Suprapubic skin (tissue), 4 donors: ENCODE results near the gene ARHGAP18. TPM values are rescaled to one million over a fixed set of nuclear protein-coding genes. Genes with fewer than 3 reads are reported as not detected.

Source experiments
- DNase-seq, 2 donors: peaks; one replicate each; pipeline ENCODE4 v3.0.0-alpha.2; 2019; ENCODE audit warnings: low spot score in 2 of 2
- H3K27ac ChIP-seq: fragments of 200-600 bp; sonication (generic); one replicate; pipeline ENCODE4 v1.5.1; 2019
- H3K27me3 ChIP-seq: fragments of 200-600 bp; sonication (generic); one replicate; pipeline ENCODE4 v1.5.1; 2019
- H3K36me3 ChIP-seq: fragments of 200-600 bp; sonication (generic); one replicate; pipeline ENCODE4 v1.5.1; 2019
- H3K4me1 ChIP-seq: fragments of 200-600 bp; sonication (generic); one replicate; pipeline ENCODE4 v1.5.1; 2019
- H3K4me3 ChIP-seq: fragments of 200-600 bp; sonication (generic); one replicate; pipeline ENCODE4 v1.5.1; 2019; ENCODE audit warnings: mild to moderate bottlenecking
- H3K9me3 ChIP-seq: fragments of 200-600 bp; sonication (generic); one replicate; pipeline ENCODE4 v1.5.1; 2019
- CTCF ChIP-seq, 2 donors: fragments of 200-600 bp in 1 of 2; fragments of 450-650 bp in 1 of 2; sonication (generic) in 1 of 2; IDR thresholded peaks; one replicate each; pipeline ENCODE4 v1.5.1; 2016 to 2019; ENCODE audit warnings: antibody characterized with exemption in 2 of 2, mild to moderate bottlenecking in 1 of 2, moderate library complexity in 1 of 2
- EP300 ChIP-seq: sonication (generic); formaldehyde crosslinking; IDR thresholded peaks from one replicate; pipeline ENCODE4 v1.6.1; 2017; ENCODE audit warnings: antibody characterized with exemption
- POLR2A ChIP-seq, 2 donors: fragments of 450-650 bp; IDR thresholded peaks; one replicate each; pipeline ENCODE4 v1.6.1; 2017; ENCODE audit warnings: antibody characterized with exemption in 2 of 2, mild to moderate bottlenecking in 2 of 2, moderate library complexity in 2 of 2
- POLR2AphosphoS5 ChIP-seq, 3 donors: sonication (generic); formaldehyde crosslinking; IDR thresholded peaks; one replicate each; pipeline ENCODE4 v1.6.1; 2017; ENCODE audit warnings: antibody characterized with exemption in 3 of 3
- whole genome bisulfite sequencing: methylation state at CpG from one replicate; pipeline ENCODE4 v1.1.5; 2018; 5-methylcytosine and 5-hydroxymethylcytosine counted together
- total RNA-seq, 4 donors: library from RNA; depleted of rRNA; stranded (reverse); fragments of >200 nt; gene quantifications; one replicate each; pipeline ENCODE4 v1.1.0, GENCODE V29; 2016

Gene ARHGAP18
- 10 to 100 TPM in 2 of 4 donors, 1 to 10 TPM in 2; 7.1 to 14.2 (median 11.0) TPM for total RNA-seq

GRCh38 chr6:129709769-129710449 is at the start of gene ARHGAP18:
ARHGAP18 (minus strand) TSS chr6:129710177; CDS start chr6:129710136, 41 bp downstream.
- H3K27ac ChIP-seq = peak within 1 kb of the TSS; percentile 85
- peaks cover 34% of the 10 kb centered on the region for H3K4me1 ChIP-seq
- WGBS = under 1% methylated on average over 22 of the region's 23 CpGs
- no peaks in the 10 kb centered on the region for H3K36me3 ChIP-seq
- peak; percentile 92 to 95 for DNase-seq
- TF ChIP-seq EP300 (no peak), POLR2A (IDR thresholded peaks at IDR 0.05) (peak in 1 of 2 donors; percentile 42)
- no peaks in the 10 kb centered on the region for H3K9me3 ChIP-seq
- peak within 1 kb of the TSS; percentile 63 for H3K4me3 ChIP-seq
- no peaks in the 10 kb centered on the region for H3K27me3 ChIP-seq

GRCh38 chr6:129755787-129756186 is 45.8 kb upstream of the ARHGAP18 start:
- H3K27ac ChIP-seq = no peak overlapping the region
- H3K36me3 ChIP-seq = no peaks in the 10 kb centered on the region
- H3K9me3 ChIP-seq = no peaks in the 10 kb centered on the region
- no peak for TF ChIP-seq POLR2A (IDR thresholded peaks at IDR 0.05)
- TF ChIP-seq EP300 = no peak
- H3K4me1 ChIP-seq = peaks cover 3% of the 10 kb centered on the region
- H3K4me3 ChIP-seq = no peak overlapping the region
- 69% methylated on average over 1 of the region's 1 CpG for WGBS
- DNase-seq = no peak
- no peaks in the 10 kb centered on the region for H3K27me3 ChIP-seq

- no peak for DNase-seq
- TF ChIP-seq POLR2AphosphoS5 (IDR thresholded peaks at IDR 0.05) = no peak
- TF ChIP-seq CTCF (IDR thresholded peaks at IDR 0.05) = no peak
- no peak for TF ChIP-seq EP300
- no peak for TF ChIP-seq POLR2A (IDR thresholded peaks at IDR 0.05)
- WGBS = 51% methylated on average over 2 of the region's 2 CpGs
- H3K27me3 ChIP-seq = no peaks in the 10 kb centered on the region
- H3K36me3 ChIP-seq = no peaks in the 10 kb centered on the region
- H3K9me3 ChIP-seq = no peaks in the 10 kb centered on the region
- H3K4me1 ChIP-seq = peaks cover 10% of the 10 kb centered on the region
- no peak overlapping the region for H3K4me3 ChIP-seq
- H3K27ac ChIP-seq = no peak overlapping the region
Observed at GRCh38 chr6:129754750-129755149, 44.8 kb upstream of the ARHGAP18 start.

- no peaks in the 10 kb centered on the region for H3K9me3 ChIP-seq
- no peak overlapping the region for H3K4me3 ChIP-seq
- H3K27ac ChIP-seq = no peak overlapping the region
- H3K4me1 ChIP-seq = peaks cover 24% of the 10 kb centered on the region
- DNase-seq = no peak
- H3K27me3 ChIP-seq = no peaks in the 10 kb centered on the region
- H3K36me3 ChIP-seq = no peaks in the 10 kb centered on the region
- 99% methylated on average over 2 of the region's 2 CpGs for WGBS
- TF ChIP-seq EP300 = no peak
- TF ChIP-seq POLR2A (IDR thresholded peaks at IDR 0.05) = no peak
- no peak for TF ChIP-seq POLR2AphosphoS5 (IDR thresholded peaks at IDR 0.05)
- no peak for TF ChIP-seq CTCF (IDR thresholded peaks at IDR 0.05)
Observed at GRCh38 chr6:129753422-129753821, 43.4 kb upstream of the ARHGAP18 start.

- TF ChIP-seq POLR2A (IDR thresholded peaks at IDR 0.05) (no peak), CTCF (IDR thresholded peaks at IDR 0.05) (no peak), EP300 (no peak), POLR2AphosphoS5 (IDR thresholded peaks at IDR 0.05) (no peak)
- no peak overlapping the region for H3K27ac ChIP-seq
Observed at GRCh38 chr6:129751384-129751783, 41.4 kb upstream of the ARHGAP18 start.

GRCh38 chr6:129750360-129750759 is 40.4 kb upstream of the ARHGAP18 start:
- TF ChIP-seq POLR2A (IDR thresholded peaks at IDR 0.05) (no peak), EP300 (no peak), CTCF (IDR thresholded peaks at IDR 0.05) (no peak), POLR2AphosphoS5 (IDR thresholded peaks at IDR 0.05) (no peak)
- H3K4me1 ChIP-seq = peaks cover 32% of the 10 kb centered on the region
- H3K4me3 ChIP-seq = no peak overlapping the region
- peak overlapping the region; percentile 17 for H3K27ac ChIP-seq
- no peaks in the 10 kb centered on the region for H3K9me3 ChIP-seq
- WGBS = 79% methylated on average over 2 of the region's 2 CpGs
- H3K36me3 ChIP-seq = no peaks in the 10 kb centered on the region
- DNase-seq = no peak
- no peaks in the 10 kb centered on the region for H3K27me3 ChIP-seq

More at GRCh38 chr6:129751384-129751783, 41.4 kb upstream of the ARHGAP18 start:
- no peak for DNase-seq
- no peak overlapping the region for H3K4me3 ChIP-seq
- H3K36me3 ChIP-seq = no peaks in the 10 kb centered on the region
- 72% methylated on average over 1 of the region's 1 CpG for WGBS
- H3K4me1 ChIP-seq = peaks cover 29% of the 10 kb centered on the region
- H3K9me3 ChIP-seq = no peaks in the 10 kb centered on the region
- no peaks in the 10 kb centered on the region for H3K27me3 ChIP-seq
